GM10266 (cell line): ENCODE measurements around the gene CMIP.
"Not testable (repeated sequence)": the region's sequence is repeated elsewhere in the genome, so short reads cannot be mapped to it uniquely, and the experiment has no call there.

Source experiments
- DNase-seq: peaks from one replicate; pipeline ENCODE4 v3.0.0; 2012; ENCODE audit errors: extremely low spot score
- CTCF ChIP-seq: IDR thresholded peaks from 2 replicates; pipeline ENCODE4 v1.5.1; 2012; ENCODE audit warnings: mild to moderate bottlenecking, low read depth; ENCODE audit not compliant: control insufficient read depth, insufficient read depth; ENCODE audit errors: missing control alignments

CMIP gene

DNA sequence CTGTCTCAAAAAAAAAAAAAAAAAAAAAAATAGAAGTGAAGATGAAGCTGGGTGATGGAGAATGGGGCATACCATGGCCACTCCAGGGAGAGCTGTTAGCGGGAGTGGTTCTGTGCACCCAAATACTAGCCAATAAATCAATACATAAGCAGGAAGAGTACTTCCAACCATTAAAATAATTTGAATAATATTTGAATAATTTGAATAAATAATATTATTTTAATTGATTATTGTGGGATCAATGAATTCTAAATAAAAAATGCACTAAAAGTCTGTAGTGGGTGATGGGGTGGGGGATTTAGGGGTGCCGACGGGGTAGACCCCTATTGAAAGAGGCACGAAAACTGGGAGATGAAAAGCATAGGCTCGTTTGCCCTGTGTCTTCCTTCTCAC is 41.4 kb upstream of the CMIP start:
- TF ChIP-seq CTCF, result no peak
- DNase-seq, result no peak

DNA sequence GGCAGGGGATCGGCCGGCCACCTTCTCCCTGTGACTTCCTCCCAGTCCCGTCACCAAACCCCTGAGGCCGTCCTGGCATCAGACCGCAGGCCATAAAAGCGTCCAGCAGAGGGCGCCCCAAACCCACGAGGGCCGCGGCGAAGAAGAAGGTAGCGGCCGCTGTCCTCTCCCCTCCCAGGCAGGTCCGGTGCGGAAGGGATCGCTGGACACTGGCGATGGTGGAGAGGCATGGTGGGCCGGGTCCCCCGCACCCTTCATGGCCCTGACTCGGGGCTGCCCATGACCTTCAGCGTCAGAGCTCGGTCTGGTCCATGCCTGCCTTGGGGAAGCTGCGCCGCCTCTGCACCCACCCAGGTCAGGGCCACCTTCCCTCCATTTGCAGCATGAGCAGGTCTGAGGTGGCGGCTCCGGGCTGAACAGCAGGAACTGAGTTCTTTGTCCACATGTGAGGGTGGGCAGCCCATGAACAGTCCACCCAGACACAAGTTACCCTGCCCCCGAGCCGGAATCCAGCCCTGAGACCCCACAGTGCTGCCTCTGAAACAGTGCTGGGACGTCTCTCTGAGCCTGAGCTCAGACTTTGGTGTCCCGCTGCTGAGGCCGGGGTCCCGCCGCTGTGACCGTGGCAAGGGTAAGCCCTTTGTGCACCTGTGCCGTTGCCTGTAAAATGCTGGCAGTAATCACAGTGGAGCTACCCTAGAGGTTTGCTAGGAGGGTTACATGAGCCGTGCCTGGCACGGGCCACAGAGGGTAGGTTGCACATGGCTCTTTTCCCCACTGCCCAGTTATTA is 40.8 kb upstream of the CMIP start:
- DNase-seq, result peak; percentile 87
- peak; percentile 98 for TF ChIP-seq CTCF

- DNase-seq, result not testable (repeated sequence)
These were observed 39.6 kb upstream of the CMIP start for GRCh38 chr16:81405002-81405401.

DNA sequence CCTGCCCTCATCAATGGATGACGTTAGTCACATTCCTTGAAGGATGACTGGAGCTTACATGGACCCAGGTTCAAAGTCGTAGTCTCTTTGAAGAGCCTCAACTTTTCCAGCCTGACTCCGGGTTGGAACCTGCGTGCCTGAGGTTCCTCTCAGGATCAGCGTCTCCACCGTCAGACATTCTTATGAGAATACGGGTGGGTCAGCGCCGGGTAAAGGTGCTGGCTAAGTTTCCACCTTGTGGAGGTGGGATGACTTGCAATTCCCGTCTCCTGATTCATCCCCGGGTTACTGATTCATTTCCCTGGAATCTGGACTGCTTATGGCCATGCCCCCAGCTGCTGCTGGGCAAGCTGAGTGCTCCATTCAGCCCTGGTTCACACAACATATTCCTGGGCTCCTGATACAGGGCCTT is 38.9 kb upstream of the CMIP start:
- DNase-seq, result no peak
- no peak for TF ChIP-seq CTCF

DNA sequence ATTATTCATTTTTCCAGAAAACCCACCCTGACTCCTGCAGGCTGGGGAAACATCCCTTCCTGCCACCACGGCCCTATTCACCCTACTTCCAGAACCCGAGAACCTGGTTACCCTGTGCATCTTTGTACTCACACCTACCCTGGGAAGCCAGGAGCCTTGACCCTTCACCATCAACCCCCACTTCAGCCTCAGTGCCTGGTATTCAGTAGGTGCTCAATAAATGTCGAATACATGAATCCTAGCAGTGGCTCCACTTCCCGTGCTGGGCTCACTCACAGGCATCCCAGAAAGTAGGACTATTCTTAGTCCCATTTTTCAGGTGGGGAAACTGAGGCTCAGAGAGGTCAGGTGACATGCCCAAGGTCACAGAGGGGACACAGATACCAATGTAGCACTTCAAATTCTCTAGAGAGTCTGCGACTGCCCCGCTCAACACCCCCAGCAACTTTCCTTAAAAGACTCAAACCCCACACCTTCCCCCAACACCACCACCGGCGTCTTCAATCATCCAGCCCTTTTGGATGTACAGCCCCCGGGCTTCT is 36.1 kb upstream of the CMIP start:
- no peak for TF ChIP-seq CTCF
- DNase-seq, result no peak

- TF ChIP-seq CTCF, result no peak
- DNase-seq, result no peak
These were observed 35.5 kb upstream of the CMIP start for GRCh38 chr16:81409016-81409556.

GRCh38 chr16:81410643-81411293 is 33.8 kb upstream of the CMIP start:
- DNase-seq, result no peak
- no peak for TF ChIP-seq CTCF
